ENCODE results near the gene WDR64. TPM values are rescaled to one million over a fixed set of nuclear protein-coding genes. Genes with fewer than 3 reads are reported as not detected.

The WDR64 gene
- total RNA-seq, 6 donors from 2014 or later: 0.20 TPM; not detected in 5

GRCh38 chr1:241834733-241835377 is 182.8 kb downstream of the WDR64 start:
- H3K4me1 ChIP-seq: no peaks in the 10 kb centered on the region
- TF ChIP-seq, protein P1, sequence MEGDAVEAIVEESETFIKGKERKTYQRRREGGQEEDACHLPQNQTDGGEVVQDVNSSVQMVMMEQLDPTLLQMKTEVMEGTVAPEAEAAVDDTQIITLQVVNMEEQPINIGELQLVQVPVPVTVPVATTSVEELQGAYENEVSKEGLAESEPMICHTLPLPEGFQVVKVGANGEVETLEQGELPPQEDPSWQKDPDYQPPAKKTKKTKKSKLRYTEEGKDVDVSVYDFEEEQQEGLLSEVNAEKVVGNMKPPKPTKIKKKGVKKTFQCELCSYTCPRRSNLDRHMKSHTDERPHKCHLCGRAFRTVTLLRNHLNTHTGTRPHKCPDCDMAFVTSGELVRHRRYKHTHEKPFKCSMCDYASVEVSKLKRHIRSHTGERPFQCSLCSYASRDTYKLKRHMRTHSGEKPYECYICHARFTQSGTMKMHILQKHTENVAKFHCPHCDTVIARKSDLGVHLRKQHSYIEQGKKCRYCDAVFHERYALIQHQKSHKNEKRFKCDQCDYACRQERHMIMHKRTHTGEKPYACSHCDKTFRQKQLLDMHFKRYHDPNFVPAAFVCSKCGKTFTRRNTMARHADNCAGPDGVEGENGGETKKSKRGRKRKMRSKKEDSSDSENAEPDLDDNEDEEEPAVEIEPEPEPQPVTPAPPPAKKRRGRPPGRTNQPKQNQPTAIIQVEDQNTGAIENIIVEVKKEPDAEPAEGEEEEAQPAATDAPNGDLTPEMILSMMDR (IDR thresholded peaks at IDR 0.05): peak in 5 of 6 experiments; percentile 27 to 46 (median 41)
- TF ChIP-seq EP300 (IDR thresholded peaks at IDR 0.05) (no peak), POLR2AphosphoS5 (IDR thresholded peaks at IDR 0.05) (no peak)
- no peaks in the 10 kb centered on the region for H3K9me3 ChIP-seq
- no peak overlapping the region for H3K27ac ChIP-seq
- H3K27me3 ChIP-seq: no peaks in the 10 kb centered on the region
- no peak for DNase-seq
- no peaks in the 10 kb centered on the region for H3K36me3 ChIP-seq
- WGBS, 2 donors: 0 to 3% methylated on average over 1 of the region's 1 CpG
- H3K4me3 ChIP-seq: no peak overlapping the region
- no peak for ATAC-seq (ENCODE audit: low FRiP score in 2 of 2)

DNA sequence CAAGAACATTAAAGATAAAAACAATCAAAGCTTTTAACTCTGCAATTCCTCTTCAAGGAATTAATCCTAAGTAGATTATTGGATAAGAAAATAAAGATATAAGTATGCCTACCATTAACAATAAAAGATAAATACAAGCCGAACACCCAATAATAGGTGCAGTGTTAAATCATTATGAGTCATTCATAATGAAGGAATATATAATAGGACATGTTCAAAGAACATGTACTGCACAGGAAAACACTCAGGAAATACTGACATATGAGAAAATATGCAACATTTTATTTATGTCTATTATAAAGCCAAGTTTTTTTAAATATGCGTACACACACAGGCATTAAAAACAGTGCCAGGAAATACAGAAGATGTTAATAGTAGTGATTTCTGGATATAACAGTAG is 184.9 kb downstream of the WDR64 start:
- no peaks in the 10 kb centered on the region for H3K36me3 ChIP-seq
- no peak for TF ChIP-seq EP300 (IDR thresholded peaks at IDR 0.05)
- no peak for TF ChIP-seq POLR2AphosphoS5 (IDR thresholded peaks at IDR 0.05)
- TF ChIP-seq, protein P1 (IDR thresholded peaks at IDR 0.05): no peak
- TF ChIP-seq POLR2A (IDR thresholded peaks at IDR 0.05): no peak
- no peak overlapping the region for H3K27ac ChIP-seq
- no peaks in the 10 kb centered on the region for H3K27me3 ChIP-seq
- H3K4me3 ChIP-seq: no peak overlapping the region
- no peaks in the 10 kb centered on the region for H3K4me1 ChIP-seq
- DNase-seq (no peak), ATAC-seq (ENCODE audit: low FRiP score in 2 of 2) (no peak)
- WGBS, 2 donors: 88 to 98% methylated on average over 2 of the region's 2 CpGs
- no peaks in the 10 kb centered on the region for H3K9me3 ChIP-seq

- H3K27me3 ChIP-seq: no peaks in the 10 kb centered on the region
- H3K36me3 ChIP-seq: no peaks in the 10 kb centered on the region
- ATAC-seq (ENCODE audit: low FRiP score in 2 of 2) (no peak), DNase-seq (no peak)
- TF ChIP-seq EP300 (IDR thresholded peaks at IDR 0.05): no peak
- TF ChIP-seq POLR2AphosphoS5 (IDR thresholded peaks at IDR 0.05): no peak
- TF ChIP-seq, protein P1 (IDR thresholded peaks at IDR 0.05): no peak
- TF ChIP-seq POLR2A (IDR thresholded peaks at IDR 0.05): no peak
- H3K4me3 ChIP-seq: no peak overlapping the region
- no peak overlapping the region for H3K27ac ChIP-seq
- no peaks in the 10 kb centered on the region for H3K4me1 ChIP-seq
- H3K9me3 ChIP-seq: no peaks in the 10 kb centered on the region
- 84 to 92% methylated on average over 5 of the region's 5 CpGs for WGBS, 2 donors
Measured at GRCh38 chr1:241837416-241837815, 185.3 kb downstream of the WDR64 start.

DNA sequence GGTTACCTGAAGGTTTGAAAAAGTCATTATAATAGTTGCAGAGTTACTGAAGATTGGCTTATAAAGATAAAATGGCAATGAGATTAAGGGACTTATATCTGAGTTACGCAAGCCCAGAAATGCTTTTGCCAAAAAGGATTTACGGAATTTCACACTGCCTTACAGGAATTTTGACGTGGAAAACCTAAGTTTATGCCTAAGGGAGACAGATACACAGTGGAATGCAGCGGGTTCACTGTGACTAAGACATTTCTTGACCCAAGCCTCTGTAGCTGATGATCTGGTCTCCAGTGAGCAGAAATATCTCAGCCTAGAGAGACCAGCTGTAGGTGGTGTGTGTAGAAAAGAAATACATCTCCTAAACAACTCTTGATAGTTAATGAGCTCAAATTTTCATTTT is 185.8 kb downstream of the WDR64 start:
- ATAC-seq (ENCODE audit: low FRiP score in 2 of 2) (no peak), DNase-seq (no peak)
- TF ChIP-seq, protein P1 (IDR thresholded peaks at IDR 0.05): no peak
- no peak for TF ChIP-seq POLR2AphosphoS5 (IDR thresholded peaks at IDR 0.05)
- no peak for TF ChIP-seq EP300 (IDR thresholded peaks at IDR 0.05)
- no peak for TF ChIP-seq POLR2A (IDR thresholded peaks at IDR 0.05)
- H3K27me3 ChIP-seq: no peaks in the 10 kb centered on the region
- H3K9me3 ChIP-seq: no peaks in the 10 kb centered on the region
- no peak overlapping the region for H3K27ac ChIP-seq
- H3K4me1 ChIP-seq: no peaks in the 10 kb centered on the region
- no peak overlapping the region for H3K4me3 ChIP-seq
- no peaks in the 10 kb centered on the region for H3K36me3 ChIP-seq
- WGBS, 2 donors: 75 to 84% methylated on average over 4 of the region's 4 CpGs

DNA sequence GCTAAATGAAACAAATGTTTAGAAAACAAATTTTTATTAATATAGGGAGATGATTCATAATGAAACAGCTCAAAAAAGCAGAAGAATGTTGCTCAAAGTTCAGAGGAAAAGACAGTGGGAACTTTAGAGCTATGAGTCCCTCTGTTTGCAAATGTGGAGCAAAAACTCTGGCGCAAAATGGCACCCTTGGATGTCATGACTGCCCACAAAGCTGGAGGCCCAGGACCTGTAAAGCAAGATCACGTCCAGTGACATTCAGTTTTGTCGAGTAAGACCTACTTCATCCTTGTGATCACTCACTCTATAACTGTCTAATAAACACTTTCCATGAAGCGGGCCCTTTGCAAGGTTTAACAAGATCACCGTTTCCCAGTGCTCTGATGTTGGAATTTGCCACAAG is 186.8 kb downstream of the WDR64 start:
- Histone ChIP-seq H3K9me3 (no peaks in the 10 kb centered on the region), H3K4me3 (no peak overlapping the region), H3K27me3 (no peaks in the 10 kb centered on the region), H3K27ac (no peak overlapping the region), H3K4me1 (no peaks in the 10 kb centered on the region), H3K36me3 (no peaks in the 10 kb centered on the region)
- ATAC-seq (ENCODE audit: low FRiP score in 2 of 2): no peak
- 92% methylated on average over 5 of the region's 5 CpGs for WGBS, 2 donors
- DNase-seq: no peak
- TF ChIP-seq POLR2AphosphoS5 (IDR thresholded peaks at IDR 0.05) (no peak), EP300 (IDR thresholded peaks at IDR 0.05) (no peak), POLR2A (IDR thresholded peaks at IDR 0.05) (no peak)
- TF ChIP-seq, protein P1 (IDR thresholded peaks at IDR 0.05): no peak

Data from upper lobe of left lung (tissue), 6 donors.